ENCODE measurements around the gene GALNT3.

DNA sequence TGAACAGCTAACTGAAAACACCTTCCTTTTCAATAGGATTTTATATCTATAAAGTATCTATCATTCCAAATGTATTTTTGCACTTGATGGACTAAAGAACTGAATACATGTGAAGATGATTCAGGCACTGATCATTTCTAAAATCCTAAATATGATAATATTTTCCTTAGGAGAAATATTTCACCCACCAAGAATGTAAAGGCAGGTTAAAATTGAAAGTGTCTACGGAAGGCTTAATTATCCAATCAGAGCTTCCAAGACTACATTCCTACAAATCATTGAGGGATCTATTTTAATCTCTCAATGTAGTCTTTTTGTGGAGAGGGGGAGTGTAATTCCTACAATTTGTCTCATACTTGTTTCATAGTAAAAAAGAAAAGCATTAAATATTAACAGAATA, 3.6 kb downstream of the GALNT3 start:
- TF ChIP-seq POLR2A (IDR thresholded peaks at IDR 0.05), result no peak
- TF ChIP-seq, protein P1, sequence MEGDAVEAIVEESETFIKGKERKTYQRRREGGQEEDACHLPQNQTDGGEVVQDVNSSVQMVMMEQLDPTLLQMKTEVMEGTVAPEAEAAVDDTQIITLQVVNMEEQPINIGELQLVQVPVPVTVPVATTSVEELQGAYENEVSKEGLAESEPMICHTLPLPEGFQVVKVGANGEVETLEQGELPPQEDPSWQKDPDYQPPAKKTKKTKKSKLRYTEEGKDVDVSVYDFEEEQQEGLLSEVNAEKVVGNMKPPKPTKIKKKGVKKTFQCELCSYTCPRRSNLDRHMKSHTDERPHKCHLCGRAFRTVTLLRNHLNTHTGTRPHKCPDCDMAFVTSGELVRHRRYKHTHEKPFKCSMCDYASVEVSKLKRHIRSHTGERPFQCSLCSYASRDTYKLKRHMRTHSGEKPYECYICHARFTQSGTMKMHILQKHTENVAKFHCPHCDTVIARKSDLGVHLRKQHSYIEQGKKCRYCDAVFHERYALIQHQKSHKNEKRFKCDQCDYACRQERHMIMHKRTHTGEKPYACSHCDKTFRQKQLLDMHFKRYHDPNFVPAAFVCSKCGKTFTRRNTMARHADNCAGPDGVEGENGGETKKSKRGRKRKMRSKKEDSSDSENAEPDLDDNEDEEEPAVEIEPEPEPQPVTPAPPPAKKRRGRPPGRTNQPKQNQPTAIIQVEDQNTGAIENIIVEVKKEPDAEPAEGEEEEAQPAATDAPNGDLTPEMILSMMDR (IDR thresholded peaks at IDR 0.05), result no peak
- no peak for TF ChIP-seq POLR2AphosphoS5 (IDR thresholded peaks at IDR 0.05)

Data from sigmoid colon (tissue), 4 donors.